ENCODE measurements around the gene HSF5. TPM values are rescaled to one million over a fixed set of nuclear protein-coding genes. Genes with fewer than 3 reads are reported as not detected.
A peak's percentile ranks its signal among the peaks of the same experiment; 100 is the strongest.

HSF5 gene
- total RNA-seq, 1 donor from 2014 or later, result not detected

DNA sequence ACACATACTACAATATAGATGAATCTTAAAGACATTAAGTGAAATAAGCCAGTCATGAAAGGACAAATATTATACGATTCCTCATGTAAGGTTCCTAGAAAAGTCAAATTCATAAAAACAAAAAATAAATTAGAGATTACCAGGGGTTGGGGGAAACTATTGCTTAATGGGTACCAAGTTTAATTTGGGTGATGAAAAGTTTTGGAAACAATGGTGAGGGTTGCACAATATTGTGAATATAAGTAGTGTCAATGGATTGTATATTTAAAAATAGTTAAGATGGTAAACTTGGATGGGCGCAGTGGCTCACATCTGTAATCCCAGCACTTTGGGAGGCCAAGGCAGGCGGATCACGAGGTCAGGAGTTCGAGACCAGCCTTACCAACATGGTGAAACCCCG, 17.9 kb downstream of the HSF5 start:
- DNase-seq (ENCODE audit: low read depth) (no peak), FAIRE-seq (no peak)
- TF ChIP-seq, protein P1, sequence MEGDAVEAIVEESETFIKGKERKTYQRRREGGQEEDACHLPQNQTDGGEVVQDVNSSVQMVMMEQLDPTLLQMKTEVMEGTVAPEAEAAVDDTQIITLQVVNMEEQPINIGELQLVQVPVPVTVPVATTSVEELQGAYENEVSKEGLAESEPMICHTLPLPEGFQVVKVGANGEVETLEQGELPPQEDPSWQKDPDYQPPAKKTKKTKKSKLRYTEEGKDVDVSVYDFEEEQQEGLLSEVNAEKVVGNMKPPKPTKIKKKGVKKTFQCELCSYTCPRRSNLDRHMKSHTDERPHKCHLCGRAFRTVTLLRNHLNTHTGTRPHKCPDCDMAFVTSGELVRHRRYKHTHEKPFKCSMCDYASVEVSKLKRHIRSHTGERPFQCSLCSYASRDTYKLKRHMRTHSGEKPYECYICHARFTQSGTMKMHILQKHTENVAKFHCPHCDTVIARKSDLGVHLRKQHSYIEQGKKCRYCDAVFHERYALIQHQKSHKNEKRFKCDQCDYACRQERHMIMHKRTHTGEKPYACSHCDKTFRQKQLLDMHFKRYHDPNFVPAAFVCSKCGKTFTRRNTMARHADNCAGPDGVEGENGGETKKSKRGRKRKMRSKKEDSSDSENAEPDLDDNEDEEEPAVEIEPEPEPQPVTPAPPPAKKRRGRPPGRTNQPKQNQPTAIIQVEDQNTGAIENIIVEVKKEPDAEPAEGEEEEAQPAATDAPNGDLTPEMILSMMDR (IDR thresholded peaks at IDR 0.05; ENCODE audit: insufficient read depth, low read length, severe bottlenecking), result no peak
- H3K27me3 ChIP-seq (ENCODE audit: control insufficient read depth, insufficient read depth, low read length), result peaks cover 5% of the 10 kb centered on the region
- no peak overlapping the region for H3K4me3 ChIP-seq (ENCODE audit: low read depth, low read length)
- H3K36me3 ChIP-seq (ENCODE audit: control insufficient read depth, insufficient read depth, low read length), result no peaks in the 10 kb centered on the region

DNA sequence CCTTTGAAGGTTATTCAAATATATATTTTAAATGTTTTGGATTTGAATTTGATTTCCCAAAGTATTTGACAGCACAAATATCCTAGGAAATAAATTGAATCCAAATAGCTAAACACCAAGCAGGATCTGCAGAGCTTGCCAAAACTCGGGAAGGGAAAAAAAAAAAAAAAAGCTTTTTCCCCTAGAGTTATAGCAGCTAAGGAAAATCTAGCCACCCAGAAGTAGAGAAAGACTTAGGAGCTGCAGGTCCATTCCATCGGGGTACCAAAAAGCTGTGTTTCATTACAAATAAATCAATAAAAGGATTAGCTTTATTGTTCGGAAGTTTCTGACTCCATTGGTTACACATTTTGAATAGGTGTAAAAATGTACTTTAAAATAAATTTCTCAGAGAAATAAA, 19.3 kb downstream of the HSF5 start:
- no peak for FAIRE-seq
- Histone ChIP-seq H3K36me3 (ENCODE audit: control insufficient read depth, insufficient read depth, low read length) (no peaks in the 10 kb centered on the region), H3K4me3 (ENCODE audit: low read depth, low read length) (no peak overlapping the region), H3K27me3 (ENCODE audit: control insufficient read depth, insufficient read depth, low read length) (peaks cover 5% of the 10 kb centered on the region)
- no peak for DNase-seq (ENCODE audit: low read depth)
- TF ChIP-seq, protein P1 (IDR thresholded peaks at IDR 0.05; ENCODE audit: insufficient read depth, low read length, severe bottlenecking), result no peak

DNA sequence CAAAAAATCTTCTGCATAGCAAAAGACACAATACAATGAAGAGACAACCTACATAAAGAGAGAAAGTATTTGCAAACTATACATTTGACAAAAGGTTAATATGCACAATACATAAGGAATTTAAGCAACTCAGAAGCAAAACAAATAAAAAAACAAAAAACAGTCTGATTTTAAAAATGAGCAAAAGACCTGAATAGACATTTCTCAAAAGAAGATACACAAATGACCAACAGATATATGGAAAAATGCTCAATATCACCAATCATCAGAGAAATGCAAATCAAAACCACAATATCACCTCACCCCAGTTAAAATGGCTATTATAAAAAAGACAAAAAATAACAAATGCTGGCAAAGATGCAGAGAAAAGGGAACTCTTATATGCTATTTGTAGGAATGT, 32.7 kb downstream of the HSF5 start:
- Histone ChIP-seq H3K27me3 (ENCODE audit: control insufficient read depth, insufficient read depth, low read length) (no peaks in the 10 kb centered on the region), H3K4me3 (ENCODE audit: low read depth, low read length) (no peak overlapping the region), H3K36me3 (ENCODE audit: control insufficient read depth, insufficient read depth, low read length) (no peaks in the 10 kb centered on the region)
- no peak for FAIRE-seq
- DNase-seq (ENCODE audit: low read depth), result no peak
- TF ChIP-seq, protein P1 (IDR thresholded peaks at IDR 0.05; ENCODE audit: insufficient read depth, low read length, severe bottlenecking), result no peak

DNA sequence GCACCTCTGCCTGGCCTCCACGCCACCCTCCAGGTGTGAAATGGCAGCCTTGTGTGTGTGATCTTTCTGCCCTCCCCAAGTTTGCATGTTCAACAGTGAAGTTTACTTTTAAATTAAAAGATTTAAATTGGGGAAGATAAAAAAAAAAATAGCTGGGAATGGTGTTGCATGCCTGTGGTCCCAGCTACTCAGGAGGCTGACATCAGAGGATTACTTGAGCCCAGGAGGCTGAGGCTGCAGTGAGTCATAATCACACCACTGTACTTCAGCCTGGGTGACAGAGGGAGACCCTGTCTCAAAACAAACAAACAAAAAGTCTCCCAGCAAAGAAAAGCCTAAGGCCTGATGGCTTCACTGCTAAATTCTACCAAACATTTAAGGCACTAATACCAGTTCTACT, 35.5 kb downstream of the HSF5 start:
- FAIRE-seq (no peak), DNase-seq (ENCODE audit: low read depth) (peak; percentile 12)
- TF ChIP-seq, protein P1 (IDR thresholded peaks at IDR 0.05; ENCODE audit: insufficient read depth, low read length, severe bottlenecking), result no peak
- Histone ChIP-seq H3K27me3 (ENCODE audit: control insufficient read depth, insufficient read depth, low read length) (no peaks in the 10 kb centered on the region), H3K4me3 (ENCODE audit: low read depth, low read length) (no peak overlapping the region), H3K36me3 (ENCODE audit: control insufficient read depth, insufficient read depth, low read length) (no peaks in the 10 kb centered on the region)

DNA sequence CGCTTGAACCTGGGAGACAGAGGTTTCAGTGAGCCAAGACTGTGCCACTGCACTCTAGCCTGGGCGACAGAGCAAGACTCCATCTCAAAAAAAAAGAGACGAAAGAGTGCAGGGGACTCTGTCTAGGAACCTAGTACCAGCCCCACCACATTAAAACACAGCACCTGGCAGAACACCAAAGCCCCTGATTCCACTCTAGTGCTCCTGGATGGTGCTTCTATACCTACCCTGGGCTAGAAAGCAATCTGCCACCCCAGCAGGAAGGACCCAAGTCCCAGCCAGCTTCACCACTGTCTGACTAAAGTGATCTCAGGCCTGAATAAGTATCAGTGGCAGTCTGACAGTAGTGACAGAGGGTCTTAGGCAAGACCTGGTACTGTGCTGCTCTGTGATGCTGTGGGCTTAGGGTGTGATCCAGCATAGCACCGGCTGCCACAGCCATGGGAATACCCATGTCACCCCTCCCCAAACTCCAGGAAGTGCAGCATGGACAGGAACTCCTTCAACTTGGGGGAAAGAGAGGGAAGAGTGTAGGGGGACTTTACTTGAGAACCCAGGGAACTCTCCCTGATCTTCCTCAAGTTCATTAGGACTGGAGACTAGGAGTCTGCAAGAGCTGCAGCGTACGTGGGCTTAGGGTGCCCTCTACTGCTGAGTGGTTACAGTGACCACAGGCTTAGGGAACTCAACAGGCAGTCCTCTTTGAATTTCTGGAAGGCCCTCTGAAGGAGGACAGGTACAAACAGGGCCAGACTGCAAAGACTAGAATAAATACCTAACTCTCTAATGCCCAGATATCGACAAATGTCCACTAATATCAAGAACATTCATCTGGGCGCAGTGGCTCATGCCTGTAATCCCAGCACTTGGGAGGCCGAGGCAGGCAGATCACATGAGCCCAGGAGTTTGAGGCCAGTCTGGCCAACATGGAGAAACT, 40.9 kb downstream of the HSF5 start:
- DNase-seq (ENCODE audit: low read depth) (peak; percentile 81), FAIRE-seq (peak; percentile 47)
- Histone ChIP-seq H3K4me3 (ENCODE audit: low read depth, low read length) (no peak overlapping the region), H3K27me3 (ENCODE audit: control insufficient read depth, insufficient read depth, low read length) (no peaks in the 10 kb centered on the region), H3K36me3 (ENCODE audit: control insufficient read depth, insufficient read depth, low read length) (no peaks in the 10 kb centered on the region)
- TF ChIP-seq, protein P1 (IDR thresholded peaks at IDR 0.05; ENCODE audit: insufficient read depth, low read length, severe bottlenecking), result peak; percentile 90
